ENCODE data around the gene AK1.
A peak's percentile ranks its signal among the peaks of the same experiment; 100 is the strongest.
"Not testable (repeated sequence)": the region's sequence is repeated elsewhere in the genome, so short reads cannot be mapped to it uniquely, and the experiment has no call there.

Gene AK1

GRCh38 chr9:127883959-127884358 lies 6.5 kb upstream of the AK1 start:
- DNase-seq: no peak

GRCh38 chr9:127881715-127882114 lies 4.2 kb upstream of the AK1 start:
- not testable (repeated sequence) for DNase-seq

GRCh38 chr9:127880143-127880542 lies 2.7 kb upstream of the AK1 start:
- DNase-seq: no peak

- no peak for DNase-seq
Measured at GRCh38 chr9:127878652-127879390, 1.3 kb upstream of the AK1 start.

GRCh38 chr9:127878001-127878651 lies 651 bp upstream of the AK1 start:
- no peak for DNase-seq

GRCh38 chr9:127876764-127877562 lies 512 bp downstream of the AK1 start:
- DNase-seq: peak in 6 of 14 donors; percentile 50 to 82 (median 59)

GRCh38 chr9:127876026-127876763 lies 1.3 kb downstream of the AK1 start:
- DNase-seq: no peak

GRCh38 chr9:127875306-127875966 lies 2.0 kb downstream of the AK1 start:
- peak in 1 of 14 donors; percentile 20 for DNase-seq

- DNase-seq: peak in 7 of 14 donors; percentile 20 to 66 (median 47)
Measured at GRCh38 chr9:127874301-127875221, 2.9 kb downstream of the AK1 start.

GRCh38 chr9:127873886-127874285 lies 3.6 kb downstream of the AK1 start:
- DNase-seq: peak in 12 of 14 donors; percentile 49 to 86 (median 78)

GRCh38 chr9:127873223-127873691 lies 4.2 kb downstream of the AK1 start:
- DNase-seq: peak in 8 of 14 donors; percentile 40 to 79 (median 68)

GRCh38 chr9:127872369-127873222 lies 4.9 kb downstream of the AK1 start:
- DNase-seq: no peak

- DNase-seq: no peak
Measured at GRCh38 chr9:127871531-127871930, 5.9 kb downstream of the AK1 start.

GRCh38 chr9:127870887-127871286 lies 6.6 kb downstream of the AK1 start:
- no peak for DNase-seq

- not testable (repeated sequence) for DNase-seq
Measured at GRCh38 chr9:127870153-127870491, 7.4 kb downstream of the AK1 start.

- peak; percentile 4 to 84 (median 59) for DNase-seq
Measured at GRCh38 chr9:127869310-127870152, 7.9 kb downstream of the AK1 start.

- no peak for DNase-seq
Measured at GRCh38 chr9:127868278-127868902, 9.1 kb downstream of the AK1 start.
